ENCODE data around the gene MEIS2.

GRCh38 chr15:37099319-37100108 lies 835 bp downstream of the MEIS2 start:
- TF ChIP-seq CTCF (conservative IDR thresholded peaks at IDR 0.05; ENCODE audit: low read depth, low read length) (no peak), EZH2 (IDR thresholded peaks at IDR 0.05; ENCODE audit: borderline replicate concordance, low read depth, low read length, poor library complexity, severe bottlenecking) (no peak)

Measured in A673 (cell line).